GM13977 (cell line): ENCODE data around the gene CBX8.

ENCODE experiments used
- DNase-seq: peaks from one replicate; pipeline ENCODE4 v3.0.0; 2012; ENCODE audit warnings: low spot score
- in situ Hi-C: fragments of 300-500 bp; cut with MboI; formaldehyde crosslinking; loops from one replicate; pipeline ENCODE4 v1.12.0; 2022; ENCODE audit warnings: low sequenced_read_pairs, low pct_unique_long_range_greater_than_20kb, mixed read lengths, inconsistent platforms; ENCODE audit not compliant: unreplicated experiment
- TF ChIP-seq, protein P1 (sequence below): IDR thresholded peaks from 2 replicates; pipeline ENCODE4 v1.5.1; 2012; ENCODE audit warnings: mild to moderate bottlenecking, control low read depth; ENCODE audit not compliant: insufficient read depth; ENCODE audit errors: extremely low read depth, missing control alignments

CBX8 gene

DNA sequence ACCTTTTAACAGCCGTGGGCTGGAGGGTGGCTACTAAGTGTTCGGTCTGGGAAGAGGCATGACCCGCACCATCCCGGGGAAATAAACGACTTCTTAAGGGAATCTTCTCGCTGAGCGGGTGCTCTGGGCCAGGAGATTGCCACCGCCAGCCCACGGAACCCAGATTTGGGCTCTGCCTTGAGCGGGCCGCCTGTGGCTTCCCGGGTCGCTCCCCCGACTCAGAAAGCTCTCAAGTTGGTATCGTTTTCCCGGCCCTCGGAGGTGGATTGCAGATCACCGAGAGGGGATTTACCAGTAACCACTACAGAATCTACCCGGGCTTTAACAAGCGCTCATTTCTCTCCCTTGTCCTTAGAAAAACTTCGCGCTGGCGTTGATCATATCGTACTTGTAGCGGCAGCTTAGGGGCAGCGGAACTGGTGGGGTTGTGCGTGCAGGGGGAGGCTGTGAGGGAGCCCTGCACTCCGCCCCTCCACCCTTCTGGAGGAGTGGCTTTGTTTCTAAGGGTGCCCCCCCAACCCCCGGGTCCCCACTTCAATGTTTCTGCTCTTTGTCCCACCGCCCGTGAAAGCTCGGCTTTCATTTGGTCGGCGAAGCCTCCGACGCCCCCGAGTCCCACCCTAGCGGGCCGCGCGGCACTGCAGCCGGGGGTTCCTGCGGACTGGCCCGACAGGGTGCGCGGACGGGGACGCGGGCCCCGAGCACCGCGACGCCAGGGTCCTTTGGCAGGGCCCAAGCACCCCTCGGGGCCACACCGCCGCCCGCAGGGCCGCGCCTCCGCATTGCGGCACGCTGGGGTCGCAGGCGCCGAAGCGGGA, 46.0 kb upstream of the CBX8 start:
- DNase-seq, result peak; percentile 67
- TF ChIP-seq, protein P1, sequence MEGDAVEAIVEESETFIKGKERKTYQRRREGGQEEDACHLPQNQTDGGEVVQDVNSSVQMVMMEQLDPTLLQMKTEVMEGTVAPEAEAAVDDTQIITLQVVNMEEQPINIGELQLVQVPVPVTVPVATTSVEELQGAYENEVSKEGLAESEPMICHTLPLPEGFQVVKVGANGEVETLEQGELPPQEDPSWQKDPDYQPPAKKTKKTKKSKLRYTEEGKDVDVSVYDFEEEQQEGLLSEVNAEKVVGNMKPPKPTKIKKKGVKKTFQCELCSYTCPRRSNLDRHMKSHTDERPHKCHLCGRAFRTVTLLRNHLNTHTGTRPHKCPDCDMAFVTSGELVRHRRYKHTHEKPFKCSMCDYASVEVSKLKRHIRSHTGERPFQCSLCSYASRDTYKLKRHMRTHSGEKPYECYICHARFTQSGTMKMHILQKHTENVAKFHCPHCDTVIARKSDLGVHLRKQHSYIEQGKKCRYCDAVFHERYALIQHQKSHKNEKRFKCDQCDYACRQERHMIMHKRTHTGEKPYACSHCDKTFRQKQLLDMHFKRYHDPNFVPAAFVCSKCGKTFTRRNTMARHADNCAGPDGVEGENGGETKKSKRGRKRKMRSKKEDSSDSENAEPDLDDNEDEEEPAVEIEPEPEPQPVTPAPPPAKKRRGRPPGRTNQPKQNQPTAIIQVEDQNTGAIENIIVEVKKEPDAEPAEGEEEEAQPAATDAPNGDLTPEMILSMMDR, result peak; percentile 7
- in situ Hi-C loops, result loop anchor here (10.0 kb wide), 1 partner anchor 48 kb away; the partner anchor contains the start of gene CBX8

GRCh38 chr17:79842136-79842655, 45.3 kb upstream of the CBX8 start:
- in situ Hi-C loops, result loop anchor here (10.0 kb wide), 1 partner anchor 47 kb away; the partner anchor contains the start of gene CBX8
- no peak for DNase-seq
- TF ChIP-seq, protein P1, result no peak

GRCh38 chr17:79841369-79842135, 44.7 kb upstream of the CBX8 start:
- DNase-seq, result no peak
- TF ChIP-seq, protein P1, result no peak
- in situ Hi-C loops, result loop anchor here (10.0 kb wide), 1 partner anchor 47 kb away; the partner anchor contains the start of gene CBX8

GRCh38 chr17:79840989-79841286, 44.1 kb upstream of the CBX8 start:
- TF ChIP-seq, protein P1, result no peak
- in situ Hi-C loops, result loop anchor here (10.0 kb wide), 1 partner anchor 46 kb away; the partner anchor contains the start of gene CBX8
- no peak for DNase-seq

DNA sequence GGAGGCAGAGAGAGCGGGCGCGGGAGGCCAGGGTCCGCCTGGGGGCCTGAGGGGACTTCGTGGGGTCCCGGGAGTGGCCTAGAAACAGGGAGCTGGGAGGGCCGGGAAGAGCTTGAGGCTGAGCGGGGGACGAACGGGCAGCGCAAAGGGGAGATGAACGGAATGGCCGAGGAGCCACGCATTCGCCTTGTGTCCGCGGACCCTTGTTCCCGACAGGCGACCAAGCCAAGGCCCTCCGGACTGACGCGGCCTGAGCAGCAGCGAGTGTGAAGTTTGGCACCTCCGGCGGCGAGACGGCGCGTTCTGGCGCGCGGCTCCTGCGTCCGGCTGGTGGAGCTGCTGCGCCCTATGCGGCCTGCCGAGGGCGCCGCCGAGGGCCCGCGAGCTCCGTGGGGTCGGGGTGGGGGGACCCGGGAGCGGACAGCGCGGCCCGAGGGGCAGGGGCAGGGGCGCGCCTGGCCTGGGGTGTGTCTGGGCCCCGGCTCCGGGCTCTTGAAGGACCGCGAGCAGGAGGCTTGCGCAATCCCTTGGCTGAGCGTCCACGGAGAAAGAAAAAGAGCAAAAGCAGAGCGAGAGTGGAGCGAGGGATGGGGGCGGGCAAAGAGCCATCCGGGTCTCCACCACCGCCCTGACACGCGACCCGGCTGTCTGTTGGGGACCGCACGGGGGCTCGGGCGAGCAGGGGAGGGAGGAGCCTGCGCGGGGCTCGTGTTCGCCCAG, 43.6 kb upstream of the CBX8 start:
- DNase-seq, result no peak
- TF ChIP-seq, protein P1, result peak; percentile 35
- in situ Hi-C loops, result loop anchor here (10.0 kb wide), 1 partner anchor 46 kb away; the partner anchor contains the start of gene CBX8
